OCI-LY3 (cell line): Measurements from ENCODE around the gene HSF4.

Experiments used
- H2AFZ ChIP-seq: fragments of 200-600, 300-600 bp; shearing (Covaris generic); 2 replicates; pipeline ENCODE4 v1.6.0; 2014; ENCODE audit warnings: antibody characterized with exemption, low read depth, low read length
- H3K27ac ChIP-seq: fragments of 200-600, 300-600 bp; sonication (generic); 2 replicates; pipeline ENCODE4 v1.5.1; 2014; ENCODE audit warnings: mild to moderate bottlenecking, low read length, moderate library complexity, mixed read lengths
- H3K27me3 ChIP-seq: fragments of 200-600, 300-600 bp; sonication (generic); 2 replicates; pipeline ENCODE4 v1.6.1; 2014; ENCODE audit warnings: low read depth, low read length, mixed read lengths
- H3K36me3 ChIP-seq: fragments of 200-600, 300-600 bp; sonication (generic); replicated peaks from 2 replicates; pipeline ENCODE3; 2014; ENCODE audit warnings: low read depth, low read length, mixed read lengths
- H3K4me1 ChIP-seq: fragments of 300-600, 200-600 bp; sonication (generic); 2 replicates; pipeline ENCODE4 v1.6.1; 2014; ENCODE audit warnings: low read length, mixed read lengths
- H3K4me2 ChIP-seq: fragments of 200-600, 300-600 bp; sonication (generic); 2 replicates; pipeline ENCODE4 v1.6.1; 2014; ENCODE audit warnings: low read length, mixed read lengths
- H3K4me3 ChIP-seq: fragments of 300-600, 200-600 bp; sonication (generic); 2 replicates; pipeline ENCODE4 v1.5.1; 2014; ENCODE audit warnings: antibody characterized with exemption, mild to moderate bottlenecking, low read length, moderate library complexity
- H3K79me2 ChIP-seq: fragments of 300-600, 200-600 bp; shearing (Covaris generic); 2 replicates; pipeline ENCODE4 v1.6.1; 2014; ENCODE audit warnings: mild to moderate bottlenecking, low read length, mixed read lengths
- H3K9ac ChIP-seq: fragments of 300-600, 200-600 bp; shearing (Covaris generic); 2 replicates; pipeline ENCODE4 v1.6.0; 2014; ENCODE audit warnings: mild to moderate bottlenecking, low read length, moderate library complexity
- H3K9me3 ChIP-seq: fragments of 200-600, 300-600 bp; shearing (Covaris generic); 2 replicates; pipeline ENCODE4 v1.6.1; 2014; ENCODE audit warnings: low read length, mixed read lengths; ENCODE audit not compliant: insufficient read depth
- H4K20me1 ChIP-seq: fragments of 200-600, 300-600 bp; sonication (generic); 2 replicates; pipeline ENCODE4 v1.6.1; 2016; ENCODE audit warnings: low read length, mixed read lengths; ENCODE audit not compliant: insufficient read depth
- CTCF ChIP-seq: fragments of 200-600, 300-600 bp; sonication (generic); IDR thresholded peaks from 2 replicates; pipeline ENCODE4 v1.5.1; 2014; ENCODE audit warnings: antibody characterized with exemption, low read length, low read depth
- EZH2phosphoT487 ChIP-seq: fragments of 200-600 bp; shearing (Covaris generic); IDR thresholded peaks from 2 replicates; pipeline ENCODE4 v1.6.1; 2018; ENCODE audit warnings: antibody characterized with exemption, mixed run types, low read depth

HSF4 gene

GRCh38 chr16:67154578-67155294 is 9.8 kb upstream of the HSF4 start:
- no peak overlapping the region for H3K27ac ChIP-seq
- no peaks in the 10 kb centered on the region for H3K9me3 ChIP-seq
- no peak overlapping the region for H3K4me3 ChIP-seq
- H3K9ac ChIP-seq = no peak overlapping the region
- no peak for TF ChIP-seq CTCF
- no peak for TF ChIP-seq EZH2phosphoT487
- H3K79me2 ChIP-seq = peaks cover 8% of the 10 kb centered on the region
- peaks cover 13% of the 10 kb centered on the region for H3K4me1 ChIP-seq
- no peaks in the 10 kb centered on the region for H4K20me1 ChIP-seq
- no peak overlapping the region for H2AFZ ChIP-seq
- H3K4me2 ChIP-seq = no peak overlapping the region
- H3K36me3 ChIP-seq = peaks cover 5% of the 10 kb centered on the region
- H3K27me3 ChIP-seq = no peaks in the 10 kb centered on the region

GRCh38 chr16:67155295-67156142 is 9.0 kb upstream of the HSF4 start:
- Histone ChIP-seq H3K4me3 (no peak overlapping the region), H3K27ac (no peak overlapping the region), H3K79me2 (peaks cover 9% of the 10 kb centered on the region), H3K9ac (no peak overlapping the region), H3K9me3 (no peaks in the 10 kb centered on the region), H3K4me1 (peaks cover 14% of the 10 kb centered on the region), H2AFZ (no peak overlapping the region), H3K27me3 (no peaks in the 10 kb centered on the region), H3K4me2 (no peak overlapping the region), H4K20me1 (no peaks in the 10 kb centered on the region), H3K36me3 (peaks cover 6% of the 10 kb centered on the region)
- TF ChIP-seq EZH2phosphoT487 (no peak), CTCF (peak; percentile 33)

GRCh38 chr16:67156143-67156844 is 8.3 kb upstream of the HSF4 start:
- Histone ChIP-seq H3K27ac (no peak overlapping the region), H3K4me3 (no peak overlapping the region), H3K36me3 (peaks cover 10% of the 10 kb centered on the region), H3K9ac (no peak overlapping the region), H2AFZ (no peak overlapping the region), H3K4me2 (no peak overlapping the region), H3K4me1 (peaks cover 20% of the 10 kb centered on the region), H3K79me2 (peaks cover 14% of the 10 kb centered on the region), H3K9me3 (no peaks in the 10 kb centered on the region), H4K20me1 (no peaks in the 10 kb centered on the region), H3K27me3 (no peaks in the 10 kb centered on the region)
- TF ChIP-seq EZH2phosphoT487 = no peak

- Histone ChIP-seq H3K9me3 (no peaks in the 10 kb centered on the region), H3K4me3 (no peak overlapping the region), H2AFZ (no peak overlapping the region), H3K27ac (no peak overlapping the region), H3K9ac (no peak overlapping the region), H3K36me3 (peaks cover 12% of the 10 kb centered on the region), H3K4me1 (peaks cover 20% of the 10 kb centered on the region), H3K4me2 (no peak overlapping the region), H3K79me2 (peaks cover 14% of the 10 kb centered on the region), H3K27me3 (no peaks in the 10 kb centered on the region), H4K20me1 (no peaks in the 10 kb centered on the region)
- no peak for TF ChIP-seq EZH2phosphoT487
- TF ChIP-seq CTCF = no peak
Measured at GRCh38 chr16:67157106-67157748, 7.3 kb upstream of the HSF4 start.
